GM12801 (cell line): ENCODE measurements around the gene ZFPM1.

Source experiments
- TF ChIP-seq, protein P1 (sequence below): IDR thresholded peaks from one replicate; pipeline ENCODE4 v1.5.1; 2011; ENCODE audit warnings: control low read depth; ENCODE audit not compliant: insufficient read length; ENCODE audit errors: extremely low read depth

ZFPM1 gene

DNA sequence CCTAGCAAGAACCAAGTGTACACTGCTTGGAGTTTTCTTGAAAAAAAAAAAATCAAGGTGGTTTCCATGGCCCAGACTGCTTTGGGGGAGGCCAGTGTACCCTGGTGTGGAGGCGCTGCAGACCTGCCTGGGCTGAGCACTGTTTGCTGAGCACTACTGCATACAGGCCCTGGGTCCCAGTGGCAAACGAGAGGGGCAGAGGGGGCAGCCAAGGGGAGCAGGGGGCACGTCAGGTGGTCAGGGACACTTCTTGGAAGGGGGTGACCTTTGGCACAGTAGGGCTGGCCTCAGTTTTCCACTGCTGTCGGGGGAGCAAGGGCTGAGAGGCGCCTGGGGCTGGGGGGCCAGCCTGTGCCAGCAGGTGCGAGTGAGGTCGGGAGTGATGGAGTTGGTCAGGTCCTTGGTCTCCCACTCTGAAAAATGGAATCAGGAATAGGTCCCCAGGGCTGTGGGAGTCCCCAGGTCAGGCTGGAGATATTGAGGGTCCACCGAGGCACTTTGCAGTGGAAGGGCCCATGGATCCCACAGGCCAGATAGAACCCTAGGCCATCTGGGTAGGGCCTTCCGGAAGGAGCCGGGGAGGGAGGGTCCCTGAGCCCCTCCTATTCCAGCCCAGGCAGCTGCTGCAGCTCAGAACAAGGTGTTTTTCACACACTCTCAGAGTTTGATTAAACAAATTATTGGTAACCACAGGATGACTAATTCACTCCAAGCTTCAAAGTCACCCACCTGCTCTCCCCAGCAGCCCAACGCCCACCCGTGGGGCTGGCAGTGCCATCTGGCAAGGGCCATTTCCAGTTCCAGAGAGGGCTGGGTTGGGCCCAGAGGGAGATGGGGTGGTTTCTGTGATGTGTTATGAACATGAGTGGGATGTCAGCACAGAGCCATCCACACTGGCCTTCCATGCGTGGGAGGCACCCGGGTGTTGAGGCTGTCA lies 3.5 kb downstream of the ZFPM1 start:
- TF ChIP-seq, protein P1, sequence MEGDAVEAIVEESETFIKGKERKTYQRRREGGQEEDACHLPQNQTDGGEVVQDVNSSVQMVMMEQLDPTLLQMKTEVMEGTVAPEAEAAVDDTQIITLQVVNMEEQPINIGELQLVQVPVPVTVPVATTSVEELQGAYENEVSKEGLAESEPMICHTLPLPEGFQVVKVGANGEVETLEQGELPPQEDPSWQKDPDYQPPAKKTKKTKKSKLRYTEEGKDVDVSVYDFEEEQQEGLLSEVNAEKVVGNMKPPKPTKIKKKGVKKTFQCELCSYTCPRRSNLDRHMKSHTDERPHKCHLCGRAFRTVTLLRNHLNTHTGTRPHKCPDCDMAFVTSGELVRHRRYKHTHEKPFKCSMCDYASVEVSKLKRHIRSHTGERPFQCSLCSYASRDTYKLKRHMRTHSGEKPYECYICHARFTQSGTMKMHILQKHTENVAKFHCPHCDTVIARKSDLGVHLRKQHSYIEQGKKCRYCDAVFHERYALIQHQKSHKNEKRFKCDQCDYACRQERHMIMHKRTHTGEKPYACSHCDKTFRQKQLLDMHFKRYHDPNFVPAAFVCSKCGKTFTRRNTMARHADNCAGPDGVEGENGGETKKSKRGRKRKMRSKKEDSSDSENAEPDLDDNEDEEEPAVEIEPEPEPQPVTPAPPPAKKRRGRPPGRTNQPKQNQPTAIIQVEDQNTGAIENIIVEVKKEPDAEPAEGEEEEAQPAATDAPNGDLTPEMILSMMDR, result no peak

DNA sequence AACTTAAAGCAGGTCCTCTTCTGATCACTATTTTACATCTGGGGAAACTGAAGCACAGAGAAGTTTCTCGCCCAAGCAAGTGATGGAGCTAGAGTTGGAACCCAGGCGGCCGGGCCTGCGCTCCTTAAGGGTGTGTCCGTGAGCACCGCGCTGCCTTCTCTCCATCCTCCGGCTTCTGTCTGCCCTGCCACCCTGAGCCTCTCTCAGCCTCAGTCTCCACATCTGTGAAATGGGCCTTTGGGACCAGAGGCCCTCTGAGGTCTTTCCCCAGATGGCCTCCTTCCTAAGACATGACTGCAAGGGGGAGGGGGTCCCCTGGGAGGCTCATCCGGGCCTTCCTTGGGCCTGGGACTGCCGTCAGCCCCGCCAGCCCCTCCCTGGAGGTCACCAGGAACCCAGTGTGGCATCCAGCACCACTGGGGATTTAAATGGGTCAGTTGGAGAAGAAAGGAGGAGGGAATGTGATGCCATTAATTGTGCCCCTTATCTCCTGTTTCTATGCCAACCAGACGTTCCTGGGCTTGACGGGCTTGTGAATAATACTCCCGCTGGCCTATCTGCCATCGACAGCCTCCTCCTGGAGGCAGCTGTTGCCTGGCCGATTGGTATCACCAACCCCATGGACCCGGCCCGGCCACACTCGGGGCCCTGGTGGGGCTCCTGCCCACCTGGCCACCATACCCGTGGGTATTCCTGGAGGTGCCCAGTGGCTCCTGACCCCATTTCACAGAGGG lies 5.1 kb downstream of the ZFPM1 start:
- TF ChIP-seq, protein P1, result no peak

DNA sequence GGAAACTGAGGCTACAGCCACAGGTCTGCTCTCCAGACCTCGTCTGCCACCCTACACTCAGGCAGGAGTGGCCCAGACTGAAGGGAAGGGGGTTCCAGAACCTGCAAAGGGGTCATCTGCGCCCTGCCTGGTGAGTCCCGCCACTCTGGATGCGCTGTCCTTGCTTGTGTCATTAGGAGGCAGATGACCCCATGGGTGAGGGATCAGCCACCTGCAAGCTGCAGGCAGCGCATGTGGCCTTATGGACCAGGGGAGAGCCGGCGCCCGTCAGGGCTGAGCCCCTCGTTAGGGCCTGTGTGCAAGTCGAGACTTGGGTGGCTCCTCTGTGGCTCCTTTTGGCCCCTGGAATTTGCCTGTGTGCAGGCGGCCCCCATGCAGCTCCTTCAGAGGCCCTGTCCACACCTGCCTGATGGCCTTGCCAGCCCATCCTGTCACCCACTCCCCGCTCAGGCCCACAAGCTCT lies 5.7 kb downstream of the ZFPM1 start:
- TF ChIP-seq, protein P1, result no peak

DNA sequence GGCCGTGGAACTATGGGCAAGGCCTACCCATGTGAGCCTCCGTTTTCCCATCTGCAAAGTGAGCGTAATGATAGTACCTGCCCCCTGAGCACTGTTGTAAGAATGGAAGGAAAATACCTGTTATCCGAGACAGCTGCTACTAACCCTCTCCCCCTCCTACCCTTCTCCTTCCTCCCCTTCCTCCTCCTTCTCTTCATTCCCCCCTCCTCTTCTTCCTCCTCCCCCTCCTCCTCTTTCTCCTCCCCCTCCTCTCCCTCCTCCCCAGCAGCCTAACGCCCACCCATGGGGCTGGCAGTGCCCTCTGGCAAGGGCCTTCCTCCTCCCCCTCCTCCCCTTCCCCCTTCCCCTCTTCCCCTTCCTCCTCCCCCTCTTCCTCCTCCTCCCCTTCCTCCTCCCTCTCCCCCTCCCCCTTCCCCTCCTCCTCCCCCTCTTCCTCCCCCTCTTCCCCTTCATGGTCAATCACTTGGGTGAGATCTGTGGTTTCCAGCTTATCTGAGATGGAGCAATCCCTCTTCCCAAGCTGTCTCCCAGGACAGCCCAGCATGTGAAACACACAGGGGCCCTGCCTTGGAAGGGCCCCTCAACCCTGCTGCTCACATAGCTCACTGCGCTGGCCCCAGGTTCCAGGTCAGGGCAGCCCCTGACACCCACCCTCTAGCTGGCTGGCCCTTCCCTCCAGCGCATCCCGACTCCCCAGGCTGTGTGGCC lies 6.4 kb downstream of the ZFPM1 start:
- TF ChIP-seq, protein P1, result no peak

DNA sequence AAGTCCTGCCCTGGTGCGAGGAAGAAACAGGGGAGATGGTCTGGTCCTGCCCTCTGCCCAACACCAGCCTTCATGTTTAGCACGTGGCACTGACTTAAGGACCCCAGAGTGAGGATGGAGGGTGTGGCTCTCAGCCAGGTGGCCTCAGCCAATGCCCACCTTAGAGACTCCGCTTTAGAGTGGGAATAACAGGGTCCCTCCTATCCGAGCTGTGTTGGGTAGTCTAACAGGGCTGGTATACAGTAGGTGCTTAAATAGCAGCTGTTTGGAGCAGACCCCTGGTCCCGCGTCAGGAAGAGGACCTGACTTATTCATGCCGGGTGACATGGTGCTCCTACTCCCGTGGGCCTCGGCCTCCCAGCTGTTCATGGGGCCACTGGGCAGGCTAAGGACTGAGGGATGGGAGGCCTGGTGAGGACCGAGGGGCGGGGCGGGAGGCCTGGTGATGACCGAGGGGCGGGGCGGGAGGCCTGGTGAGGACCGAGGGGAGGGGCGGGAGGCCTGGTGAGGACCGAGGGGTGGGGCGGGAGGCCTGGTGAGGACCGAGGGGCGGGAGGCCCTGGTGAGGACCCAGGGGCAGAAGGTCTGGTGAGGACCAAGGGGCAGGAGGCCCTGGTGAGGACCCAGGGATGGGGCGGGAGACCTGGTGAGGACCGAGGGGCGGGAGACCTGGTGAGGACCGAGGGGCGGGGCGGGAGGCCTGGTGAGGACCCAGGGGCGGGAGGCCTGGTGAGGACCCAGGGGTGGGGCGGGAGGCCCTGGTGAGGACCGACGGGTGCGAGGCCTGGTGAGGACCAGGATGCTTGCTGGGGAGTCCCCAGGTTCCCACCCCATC lies 7.6 kb downstream of the ZFPM1 start:
- TF ChIP-seq, protein P1, result no peak

DNA sequence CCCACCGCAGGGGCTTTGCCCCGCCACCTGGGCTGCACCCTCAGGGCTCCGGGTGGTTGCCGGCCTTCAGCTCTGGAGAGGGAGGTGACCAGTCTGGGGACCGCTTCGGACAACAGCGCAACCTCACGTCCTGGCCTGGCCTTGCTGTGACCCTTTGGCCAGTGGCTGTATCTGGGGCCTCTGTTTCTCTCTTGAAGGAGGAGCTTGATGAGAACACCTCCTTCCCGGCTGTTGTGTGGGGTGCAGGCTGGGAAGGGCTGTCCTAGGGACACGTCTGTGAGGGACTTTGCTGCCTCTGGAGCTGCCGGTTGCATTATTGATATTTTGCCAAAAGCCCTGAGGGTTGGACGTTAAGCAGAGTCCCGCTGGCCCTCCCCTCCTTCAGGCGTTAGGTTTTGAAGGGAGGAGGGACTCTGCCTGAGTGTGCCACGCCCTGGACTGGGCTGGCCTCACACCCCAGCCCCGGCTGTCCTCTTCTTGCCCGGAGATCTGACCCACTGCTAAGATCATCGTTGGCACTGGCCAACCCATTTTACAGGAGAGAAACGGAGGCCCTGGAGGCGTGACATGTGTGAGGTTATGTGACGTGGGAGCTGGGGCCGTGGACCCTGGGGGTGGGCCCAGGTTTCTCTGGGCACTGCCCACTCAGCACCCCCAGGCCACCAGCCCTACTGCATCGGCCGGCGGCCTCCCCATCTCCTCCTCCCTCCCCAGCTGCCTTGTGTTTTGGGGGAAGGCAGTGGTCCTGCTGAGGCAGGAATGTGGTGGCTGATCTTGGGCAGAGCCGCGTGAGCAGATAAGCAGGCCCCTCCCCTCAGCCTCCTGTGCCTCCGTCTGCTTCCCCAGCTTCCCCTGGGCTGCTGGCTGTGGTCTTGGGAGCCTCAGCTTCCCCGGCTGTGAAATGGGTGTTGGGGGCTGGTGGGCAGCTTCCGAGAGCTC lies 8.5 kb downstream of the ZFPM1 start:
- TF ChIP-seq, protein P1, result no peak
